Sigmoid colon (tissue), 4 donors: ENCODE data around the gene SORCS2.

Source experiments
- POLR2A ChIP-seq, 2 donors: fragments of 450-650 bp; IDR thresholded peaks; one replicate each; pipeline ENCODE4 v1.6.1; 2016; ENCODE audit warnings: antibody characterized with exemption in 2 of 2, mild to moderate bottlenecking in 2 of 2, moderate library complexity in 2 of 2
- POLR2AphosphoS5 ChIP-seq, 4 donors: sonication (generic); formaldehyde crosslinking; IDR thresholded peaks; one replicate each; pipeline ENCODE4 v1.6.1; 2017; ENCODE audit warnings: antibody characterized with exemption in 4 of 4
- TF ChIP-seq, protein P1 (sequence below), 4 experiments: fragments of 450-650 bp in 3 of 4; fragments of 200-600 bp in 1 of 4; IDR thresholded peaks; one replicate each; pipeline ENCODE4 v1.5.1; 2016 to 2019; ENCODE audit warnings: antibody characterized with exemption in 4 of 4, mild to moderate bottlenecking in 3 of 4, moderate library complexity in 2 of 4

GRCh38 chr4:7395645-7396044 is 203.3 kb downstream of the SORCS2 start:
- TF ChIP-seq POLR2A (IDR thresholded peaks at IDR 0.05) (no peak), POLR2AphosphoS5 (IDR thresholded peaks at IDR 0.05) (no peak)
- TF ChIP-seq, protein P1, sequence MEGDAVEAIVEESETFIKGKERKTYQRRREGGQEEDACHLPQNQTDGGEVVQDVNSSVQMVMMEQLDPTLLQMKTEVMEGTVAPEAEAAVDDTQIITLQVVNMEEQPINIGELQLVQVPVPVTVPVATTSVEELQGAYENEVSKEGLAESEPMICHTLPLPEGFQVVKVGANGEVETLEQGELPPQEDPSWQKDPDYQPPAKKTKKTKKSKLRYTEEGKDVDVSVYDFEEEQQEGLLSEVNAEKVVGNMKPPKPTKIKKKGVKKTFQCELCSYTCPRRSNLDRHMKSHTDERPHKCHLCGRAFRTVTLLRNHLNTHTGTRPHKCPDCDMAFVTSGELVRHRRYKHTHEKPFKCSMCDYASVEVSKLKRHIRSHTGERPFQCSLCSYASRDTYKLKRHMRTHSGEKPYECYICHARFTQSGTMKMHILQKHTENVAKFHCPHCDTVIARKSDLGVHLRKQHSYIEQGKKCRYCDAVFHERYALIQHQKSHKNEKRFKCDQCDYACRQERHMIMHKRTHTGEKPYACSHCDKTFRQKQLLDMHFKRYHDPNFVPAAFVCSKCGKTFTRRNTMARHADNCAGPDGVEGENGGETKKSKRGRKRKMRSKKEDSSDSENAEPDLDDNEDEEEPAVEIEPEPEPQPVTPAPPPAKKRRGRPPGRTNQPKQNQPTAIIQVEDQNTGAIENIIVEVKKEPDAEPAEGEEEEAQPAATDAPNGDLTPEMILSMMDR (IDR thresholded peaks at IDR 0.05), result no peak
